HG03064 (cell line): ENCODE data around the gene ITGA4.
"Not testable (repeated sequence)": the region's sequence is repeated elsewhere in the genome, so short reads cannot be mapped to it uniquely, and the experiment has no call there.

Experiments used
- ATAC-seq: cut with Tn5 transposase; IDR thresholded peaks from one replicate; pipeline ENCODE4 v1.9.1; 2021; ENCODE audit warnings: low read depth; ENCODE audit not compliant: unreplicated experiment

The ITGA4 gene

DNA sequence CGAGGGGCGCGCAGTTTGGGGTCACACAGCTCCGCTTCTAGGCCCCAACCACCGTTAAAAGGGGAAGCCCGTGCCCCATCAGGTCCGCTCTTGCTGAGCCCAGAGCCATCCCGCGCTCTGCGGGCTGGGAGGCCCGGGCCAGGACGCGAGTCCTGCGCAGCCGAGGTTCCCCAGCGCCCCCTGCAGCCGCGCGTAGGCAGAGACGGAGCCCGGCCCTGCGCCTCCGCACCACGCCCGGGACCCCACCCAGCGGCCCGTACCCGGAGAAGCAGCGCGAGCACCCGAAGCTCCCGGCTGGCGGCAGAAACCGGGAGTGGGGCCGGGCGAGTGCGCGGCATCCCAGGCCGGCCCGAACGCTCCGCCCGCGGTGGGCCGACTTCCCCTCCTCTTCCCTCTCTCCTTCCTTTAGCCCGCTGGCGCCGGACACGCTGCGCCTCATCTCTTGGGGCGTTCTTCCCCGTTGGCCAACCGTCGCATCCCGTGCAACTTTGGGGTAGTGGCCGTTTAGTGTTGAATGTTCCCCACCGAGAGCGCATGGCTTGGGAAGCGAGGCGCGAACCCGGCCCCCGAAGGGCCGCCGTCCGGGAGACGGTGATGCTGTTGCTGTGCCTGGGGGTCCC is at the start of gene ITGA4:
Gene ITGA4 (plus strand): TSS at position 266 of the 620 bp plus-strand sequence. CDS start 269 bp downstream, at position 535.
- ATAC-seq = peak; percentile 64

DNA sequence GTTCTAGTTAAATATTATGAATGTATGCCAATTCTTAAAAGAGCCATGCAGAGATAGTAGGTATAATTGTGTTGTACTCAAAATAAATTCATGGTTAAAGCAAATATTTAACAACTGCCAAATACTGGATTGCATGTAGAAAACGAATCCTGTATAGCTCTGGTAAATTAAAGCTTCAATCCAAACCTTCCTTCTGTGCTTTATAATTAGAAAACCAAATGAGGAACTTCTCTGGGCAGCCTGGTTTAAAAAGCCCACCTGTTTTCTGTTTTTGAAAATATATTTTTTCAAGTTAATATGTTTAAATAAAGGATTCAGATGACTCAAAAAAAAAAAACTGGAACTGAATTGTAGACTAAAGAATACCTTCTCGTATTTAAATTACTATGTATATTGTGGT is 48.3 kb upstream of the ITGA4 start:
- ATAC-seq = no peak

DNA sequence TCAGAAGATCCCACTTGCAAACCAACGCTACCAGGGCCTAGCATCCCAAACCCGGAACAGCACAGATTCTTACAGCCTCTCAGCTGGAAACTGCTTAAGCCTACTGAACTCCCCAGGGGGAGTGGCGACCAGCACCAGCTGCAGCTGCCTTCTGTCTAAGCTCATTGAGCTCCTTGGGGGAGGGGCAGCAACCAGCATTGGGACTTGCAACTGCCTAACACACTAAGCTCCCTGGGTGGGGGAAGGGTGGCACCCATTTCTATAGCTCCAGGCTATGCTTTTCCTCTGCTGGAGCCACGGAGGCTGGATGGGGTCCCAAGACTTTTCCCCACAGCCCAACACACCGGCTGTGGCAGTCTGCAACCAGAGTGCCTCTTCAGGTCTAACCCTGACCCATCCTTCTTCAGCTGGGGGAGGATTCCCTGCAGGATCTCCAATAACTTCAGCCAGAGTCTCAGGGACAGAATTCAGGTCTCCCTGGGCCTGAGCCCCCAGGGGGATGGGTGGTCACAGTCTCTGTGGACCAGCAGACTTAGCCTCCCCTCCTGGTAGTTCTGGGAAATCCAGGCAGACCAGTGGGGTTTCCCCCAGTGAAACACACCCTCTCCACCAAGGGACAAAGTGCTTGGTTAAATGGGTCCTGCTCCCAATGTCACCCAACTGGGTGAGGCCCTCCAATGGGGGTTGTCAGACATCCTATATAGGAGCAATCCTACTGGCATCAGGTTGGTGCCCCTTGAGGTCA is 45.9 kb upstream of the ITGA4 start:
- peak; percentile 98 for ATAC-seq

DNA sequence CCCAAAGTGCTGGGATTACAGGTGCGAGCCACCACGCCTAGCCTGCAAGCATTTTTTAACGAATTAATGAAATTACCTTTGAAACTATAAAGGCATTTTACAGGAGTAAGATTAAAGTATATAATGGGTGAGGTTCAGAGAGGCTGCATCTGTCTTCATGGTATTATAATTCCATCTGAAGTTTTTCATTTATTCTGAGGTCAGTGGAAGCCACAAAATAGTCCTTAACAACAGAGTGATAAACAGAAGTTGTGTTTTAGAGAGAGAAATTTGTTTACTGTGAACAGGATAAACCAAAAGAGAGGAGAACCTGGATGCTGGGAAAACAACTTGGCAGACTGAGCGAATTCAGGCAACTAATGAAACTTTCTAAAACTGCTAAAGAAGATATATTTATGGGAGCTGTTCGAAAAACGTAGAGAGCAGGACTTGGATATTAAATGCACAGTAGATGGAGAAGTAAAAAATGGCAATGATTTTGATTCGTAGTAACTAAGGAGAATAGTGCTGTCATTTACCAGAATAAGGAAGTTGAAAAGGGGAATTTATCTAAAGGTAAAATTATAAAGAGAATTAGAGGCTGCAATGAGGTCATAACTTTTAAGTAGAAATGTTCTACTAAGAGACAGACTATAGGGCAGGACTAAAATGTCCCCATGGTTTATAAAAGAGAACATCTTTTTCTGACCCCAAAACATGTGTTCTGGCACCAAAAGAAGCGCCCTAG is 37.9 kb upstream of the ITGA4 start:
- ATAC-seq = no peak

DNA sequence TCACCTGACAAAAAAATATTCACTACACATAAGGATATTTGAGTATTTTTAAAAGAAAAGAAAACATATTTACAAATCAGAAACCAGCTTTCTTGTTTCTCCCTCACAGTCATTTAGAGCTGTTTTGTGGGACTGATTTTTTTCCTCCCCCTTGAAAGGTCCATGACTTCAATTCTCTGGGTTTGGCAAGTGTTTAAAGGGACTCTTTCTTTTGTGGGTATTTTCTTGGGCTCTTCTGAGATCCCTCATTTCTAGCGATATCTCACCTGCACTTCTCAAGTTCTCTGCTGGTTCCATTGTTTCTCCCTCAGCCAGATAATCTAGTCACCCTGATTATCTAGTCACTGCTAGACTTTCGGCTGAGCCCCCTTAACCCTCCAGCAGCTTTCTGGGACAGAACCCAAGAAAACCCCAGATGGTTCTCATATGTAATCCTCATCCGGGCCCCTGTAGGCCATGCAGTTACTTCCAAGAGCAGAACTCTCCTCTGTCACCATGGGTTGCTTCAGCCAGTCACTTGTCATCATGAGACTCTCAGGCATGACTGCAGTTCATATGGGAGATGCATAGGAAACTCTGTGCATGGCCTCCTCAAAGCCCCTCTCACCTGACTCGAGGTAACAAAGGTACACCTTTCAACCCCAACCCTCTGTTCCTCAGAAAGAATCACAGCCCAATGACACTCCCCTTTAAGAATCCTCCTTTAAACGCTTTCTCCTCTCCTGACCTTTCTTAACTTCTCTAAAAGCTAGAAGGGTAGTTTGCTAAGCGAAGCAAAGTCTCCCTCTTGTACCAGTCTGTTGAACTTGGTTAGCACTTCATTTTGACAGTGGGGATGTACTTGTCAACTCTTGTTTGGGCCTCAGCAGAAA is 36.7 kb upstream of the ITGA4 start:
- ATAC-seq = no peak

DNA sequence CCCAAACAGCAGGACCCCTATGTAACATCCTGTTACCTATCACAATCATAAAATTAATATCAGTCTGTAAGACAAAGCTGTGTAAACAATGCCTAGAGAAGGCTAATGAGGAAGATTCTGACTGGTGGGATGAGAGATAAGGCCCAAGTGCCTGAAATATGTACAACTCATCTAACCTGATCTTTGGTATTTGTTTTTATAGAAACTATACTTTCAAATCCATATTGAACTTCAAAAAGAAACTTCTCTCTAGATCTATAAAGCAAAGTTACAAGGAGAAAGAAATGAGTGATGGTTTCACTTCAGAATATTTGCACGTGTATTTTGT is 36.1 kb upstream of the ITGA4 start:
- ATAC-seq = no peak

DNA sequence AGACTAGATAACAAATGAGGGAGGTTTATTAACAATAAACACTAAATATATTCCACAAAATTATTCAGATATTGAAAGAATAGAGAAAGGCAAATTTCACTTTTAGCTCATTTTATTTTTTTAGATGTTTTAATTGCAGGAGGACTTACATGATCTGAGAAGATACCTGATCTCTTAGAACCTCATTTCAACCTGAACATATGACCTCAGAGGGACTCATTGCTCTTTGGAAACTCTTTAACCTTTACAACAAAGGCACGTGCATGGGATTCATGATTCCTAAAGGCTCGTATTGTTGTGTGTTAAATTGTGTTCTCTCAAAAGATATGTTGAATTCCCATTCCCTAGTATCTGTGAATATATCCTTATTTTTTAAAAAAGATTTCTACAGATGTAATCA is 35.7 kb upstream of the ITGA4 start:
- ATAC-seq = no peak

DNA sequence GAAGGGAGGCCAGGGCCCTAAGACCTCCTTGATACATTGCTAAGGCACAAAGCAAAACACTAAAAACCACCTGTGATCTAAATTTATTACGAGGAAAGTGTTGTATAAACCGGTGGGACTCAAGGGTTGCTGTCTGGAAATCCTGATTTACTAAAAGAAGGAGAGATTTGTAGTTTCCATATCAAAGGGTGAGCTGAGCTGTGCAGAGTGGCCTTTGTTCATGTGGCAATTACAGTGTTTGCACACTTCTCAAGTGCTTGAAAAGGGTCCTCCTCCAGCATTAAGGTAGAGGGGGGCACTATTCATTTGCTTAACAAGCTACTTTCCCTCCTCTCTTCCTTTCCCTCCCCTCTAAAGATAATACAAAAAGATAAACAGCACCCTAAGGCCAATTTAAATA is 30.5 kb upstream of the ITGA4 start:
- no peak for ATAC-seq

DNA sequence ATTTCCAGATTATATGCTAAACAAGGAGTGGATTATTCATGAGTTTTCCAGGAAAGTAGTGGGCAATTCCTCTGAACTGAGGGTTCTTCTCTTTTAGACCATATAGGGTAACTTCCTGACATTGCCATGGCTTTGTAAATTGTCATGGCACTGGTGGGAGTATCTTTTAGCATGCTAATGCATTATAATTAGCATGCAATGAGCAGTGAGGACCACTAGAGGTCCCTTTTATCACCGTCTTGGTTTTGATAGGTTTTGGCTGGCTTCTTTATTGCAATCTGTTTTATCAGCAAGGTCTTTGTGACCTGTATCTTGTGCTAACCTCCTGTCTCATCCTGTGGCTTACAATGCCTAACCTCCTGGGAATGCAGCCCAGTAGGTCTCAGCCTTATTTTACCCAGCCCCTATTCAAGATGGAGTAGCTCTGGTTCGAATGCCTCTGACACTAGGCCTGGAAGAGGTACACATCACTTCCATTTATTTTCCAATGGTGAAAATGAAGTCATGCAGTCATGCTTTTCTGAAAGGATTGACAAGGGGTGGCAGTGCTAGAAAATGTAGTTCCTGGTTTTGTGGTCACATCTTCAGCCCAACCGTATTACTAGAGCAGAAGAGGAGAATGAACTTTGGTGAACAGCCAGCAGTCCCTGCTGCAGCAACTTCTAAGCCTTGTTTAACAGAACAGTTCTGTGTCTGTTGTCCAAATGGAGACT is 26.6 kb upstream of the ITGA4 start:
- no peak for ATAC-seq

DNA sequence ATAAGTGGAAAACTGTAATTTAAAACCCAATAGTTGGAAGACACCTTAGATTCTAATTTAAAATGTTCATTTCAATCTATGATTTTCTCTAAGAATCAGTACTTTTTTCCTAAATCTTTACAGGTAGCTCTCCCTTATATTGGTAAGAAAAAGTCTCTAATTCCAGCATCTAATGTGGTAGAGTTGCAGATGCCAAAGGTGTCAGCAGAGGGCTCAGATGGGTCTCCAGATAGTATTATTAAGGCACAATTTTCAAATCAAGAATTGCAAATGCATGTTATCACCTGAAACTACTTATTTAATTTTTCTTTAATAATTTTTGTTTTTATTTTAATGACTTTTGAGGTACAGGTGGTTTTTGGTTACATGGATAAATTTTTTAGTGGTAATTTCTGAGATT is 25.5 kb upstream of the ITGA4 start:
- ATAC-seq = no peak

DNA sequence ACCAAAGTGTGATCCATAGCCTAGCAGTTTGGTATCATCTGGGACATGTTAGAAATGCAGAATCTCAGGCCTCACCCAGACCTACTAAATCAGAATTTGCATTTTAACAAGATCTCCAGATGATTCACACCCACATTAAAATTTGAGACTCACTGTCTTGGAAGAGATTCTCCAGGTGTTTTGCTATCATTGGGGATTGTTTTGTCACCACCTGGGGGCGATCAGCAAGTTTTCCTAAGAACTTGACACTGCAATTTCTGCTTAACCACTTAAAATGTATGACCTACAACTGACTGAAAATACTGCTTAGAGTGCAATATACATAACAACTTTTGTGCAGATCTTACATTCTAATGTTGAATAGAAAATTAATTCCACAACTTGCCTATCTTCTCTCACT is 18.9 kb upstream of the ITGA4 start:
- no peak for ATAC-seq

DNA sequence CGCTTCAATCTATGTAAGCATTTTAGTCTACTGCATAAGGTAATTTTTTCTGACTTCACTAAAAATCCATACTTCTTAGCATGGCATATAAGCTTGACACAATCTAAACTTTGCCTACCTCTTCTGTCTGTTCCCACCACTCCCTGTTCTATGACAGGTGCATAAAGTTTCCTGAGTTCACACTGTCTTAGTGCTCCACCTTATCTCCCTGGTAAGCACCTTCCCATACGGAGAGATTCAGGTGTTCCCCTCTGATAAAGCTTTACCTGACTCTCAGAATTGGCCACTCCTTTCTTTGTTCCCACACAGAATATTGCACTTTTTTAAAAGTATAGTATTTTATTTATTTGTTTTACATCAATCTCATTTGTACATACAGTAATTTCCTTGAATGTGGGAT is 16.8 kb upstream of the ITGA4 start:
- ATAC-seq = no peak

DNA sequence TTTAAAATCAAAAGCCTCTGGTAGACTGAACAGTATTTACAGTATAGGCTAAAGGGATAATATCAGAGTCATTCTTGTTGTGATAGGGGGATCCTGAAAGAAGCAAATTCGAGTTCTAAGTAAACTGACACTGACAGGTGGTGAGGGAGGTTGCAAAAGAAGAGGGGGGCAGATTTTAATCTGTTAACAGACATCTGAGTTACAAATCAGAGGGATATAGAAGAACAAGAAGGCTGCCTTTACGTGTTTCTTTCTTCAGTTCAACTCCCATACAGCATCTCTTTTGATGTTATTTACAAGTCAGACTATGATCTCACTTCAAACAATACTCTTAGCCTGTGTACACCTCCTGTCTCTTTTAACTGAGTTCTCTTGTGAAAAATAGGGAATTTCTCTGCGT is 16.3 kb upstream of the ITGA4 start:
- ATAC-seq = no peak

DNA sequence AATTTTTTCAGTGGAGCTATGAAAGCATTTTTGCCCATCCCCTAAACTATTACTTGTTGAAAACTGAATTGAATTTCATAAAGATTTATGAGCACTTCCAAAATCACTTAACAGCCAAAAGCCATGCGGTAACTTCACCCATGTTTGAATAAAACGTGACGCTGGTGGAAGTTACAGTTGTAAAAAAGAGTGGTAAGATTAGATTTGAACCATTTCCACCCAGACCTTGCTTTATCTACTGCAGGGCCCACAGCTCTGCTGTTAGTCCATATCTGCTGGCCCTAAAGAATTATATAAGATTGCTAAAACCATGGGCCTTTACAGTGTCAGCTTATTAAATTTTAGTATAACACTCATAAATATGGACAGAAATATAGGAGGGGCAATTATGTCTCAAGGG is 15.5 kb upstream of the ITGA4 start:
- ATAC-seq = no peak

DNA sequence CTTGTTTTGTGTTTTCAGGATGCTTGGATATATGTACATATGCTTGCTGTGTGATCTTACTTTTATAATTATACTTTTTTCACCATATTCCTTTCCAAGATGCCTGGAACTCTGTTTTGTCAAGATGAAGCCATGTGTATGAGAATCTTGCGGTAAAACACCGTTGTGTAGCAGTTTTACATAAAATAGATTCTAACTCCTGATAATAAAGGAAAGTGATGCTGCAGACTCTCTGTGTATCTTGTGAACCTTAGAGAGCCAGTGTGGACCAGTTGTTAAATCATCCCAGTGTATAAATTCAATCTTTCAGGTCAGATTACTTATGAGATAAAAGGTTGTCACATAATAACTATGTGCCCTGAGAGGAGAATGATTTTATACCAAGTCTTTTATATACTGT is 12.5 kb upstream of the ITGA4 start:
- ATAC-seq = no peak

DNA sequence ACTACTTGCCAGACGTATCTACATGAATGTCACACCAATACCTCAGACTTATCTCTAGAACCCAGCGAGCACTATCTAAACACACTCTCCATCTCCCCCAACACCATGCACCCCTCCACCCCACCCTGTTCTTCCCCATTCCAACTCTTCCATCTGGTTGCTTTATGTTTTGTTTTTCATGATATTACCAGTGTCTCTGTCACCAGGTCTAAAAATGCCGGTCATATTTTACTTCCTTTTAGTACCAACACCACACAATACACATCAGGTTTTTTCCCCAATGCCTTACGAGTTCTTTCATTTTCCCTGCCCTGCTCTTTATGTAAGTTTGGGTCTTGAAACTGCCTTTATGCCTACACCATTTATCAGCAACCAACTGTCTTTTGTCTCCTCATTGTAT is 10.2 kb upstream of the ITGA4 start:
- no peak for ATAC-seq

DNA sequence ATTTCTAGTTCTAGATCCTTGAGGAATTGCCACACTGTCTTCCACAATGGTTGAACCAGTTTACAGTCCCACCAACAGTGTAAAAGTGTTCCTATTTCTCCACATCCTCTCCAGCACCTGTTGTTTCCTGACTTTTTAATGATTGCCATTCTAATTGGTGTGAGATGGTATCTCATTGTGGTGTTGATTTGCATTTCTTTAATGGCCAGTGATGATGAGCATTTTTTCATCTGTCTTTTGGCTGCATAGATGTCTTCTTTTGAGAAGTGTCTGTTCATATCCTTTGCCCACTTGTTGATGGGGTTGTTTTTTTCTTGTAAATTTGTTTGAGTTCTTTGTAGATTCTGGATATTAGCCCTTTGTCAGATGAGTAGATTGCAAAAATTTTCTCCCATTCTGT is 7.9 kb upstream of the ITGA4 start:
- not testable (repeated sequence) for ATAC-seq

DNA sequence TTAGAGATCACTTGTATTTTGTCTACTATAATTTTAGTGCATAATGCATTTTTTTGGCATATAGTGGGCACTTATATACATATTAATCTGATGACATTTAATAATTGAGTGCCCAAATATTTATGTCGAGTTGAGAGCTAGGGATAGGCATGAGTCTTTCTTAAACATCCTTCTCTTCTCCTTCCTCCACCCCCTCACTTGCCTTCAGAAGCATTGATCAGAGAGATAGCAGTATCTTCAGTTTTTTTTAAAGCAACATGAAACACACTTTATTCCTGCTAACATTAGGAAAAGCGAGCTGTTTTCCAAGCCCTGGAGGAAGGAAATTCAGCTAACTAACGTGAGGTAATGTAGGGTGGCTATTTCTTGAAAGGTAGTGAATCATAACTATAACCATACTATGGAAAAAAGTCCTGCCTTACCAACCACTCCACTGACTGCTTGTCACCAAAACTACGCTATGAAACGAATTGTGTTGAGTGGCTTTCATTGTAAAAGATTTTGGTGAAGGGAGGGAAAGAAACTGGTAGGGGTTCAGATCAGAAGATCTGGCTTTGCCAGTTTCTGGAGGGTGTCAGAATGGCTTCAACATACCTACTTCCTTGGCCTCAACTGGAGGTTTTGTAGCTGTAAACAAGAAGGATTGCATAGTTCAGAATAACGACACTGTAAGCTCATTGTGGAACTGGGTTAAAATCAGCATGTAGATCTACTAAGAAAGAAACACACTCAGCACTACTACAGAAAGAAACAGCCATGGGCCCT is 2.3 kb upstream of the ITGA4 start:
- no peak for ATAC-seq

DNA sequence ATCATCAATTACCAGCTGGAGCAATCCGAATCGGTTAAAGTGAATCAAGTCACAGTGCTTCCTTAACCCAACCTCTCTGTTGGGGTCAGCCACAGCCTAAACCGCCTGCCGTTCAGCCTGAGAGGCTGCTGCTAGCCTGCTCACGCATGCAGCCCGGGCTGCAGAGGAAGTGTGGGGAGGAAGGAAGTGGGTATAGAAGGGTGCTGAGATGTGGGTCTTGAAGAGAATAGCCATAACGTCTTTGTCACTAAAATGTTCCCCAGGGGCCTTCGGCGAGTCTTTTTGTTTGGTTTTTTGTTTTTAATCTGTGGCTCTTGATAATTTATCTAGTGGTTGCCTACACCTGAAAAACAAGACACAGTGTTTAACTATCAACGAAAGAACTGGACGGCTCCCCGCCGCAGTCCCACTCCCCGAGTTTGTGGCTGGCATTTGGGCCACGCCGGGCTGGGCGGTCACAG is 496 bp upstream of the ITGA4 start:
- ATAC-seq = peak; percentile 70
